Measurements from ENCODE around the gene SLC39A8.

DNA sequence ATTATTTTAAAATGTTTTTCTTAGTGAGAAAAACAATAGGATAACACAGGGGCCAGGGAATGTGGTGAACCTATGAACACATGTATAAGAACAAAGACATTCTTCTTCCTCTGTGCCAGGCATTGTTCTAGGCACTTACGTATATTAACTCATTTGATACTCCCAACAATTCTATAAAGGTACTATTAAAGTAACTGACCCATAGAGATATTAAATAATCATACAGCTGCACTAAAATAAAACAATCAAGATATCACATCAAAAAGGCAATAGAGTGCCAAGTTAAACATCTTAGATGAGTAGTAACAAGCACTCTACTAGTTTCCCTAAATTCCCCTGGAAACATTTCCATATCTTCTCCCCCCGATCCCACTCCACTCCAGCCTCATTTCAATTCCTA lies 33.4 kb downstream of the SLC39A8 start:
- TF ChIP-seq, protein P1, sequence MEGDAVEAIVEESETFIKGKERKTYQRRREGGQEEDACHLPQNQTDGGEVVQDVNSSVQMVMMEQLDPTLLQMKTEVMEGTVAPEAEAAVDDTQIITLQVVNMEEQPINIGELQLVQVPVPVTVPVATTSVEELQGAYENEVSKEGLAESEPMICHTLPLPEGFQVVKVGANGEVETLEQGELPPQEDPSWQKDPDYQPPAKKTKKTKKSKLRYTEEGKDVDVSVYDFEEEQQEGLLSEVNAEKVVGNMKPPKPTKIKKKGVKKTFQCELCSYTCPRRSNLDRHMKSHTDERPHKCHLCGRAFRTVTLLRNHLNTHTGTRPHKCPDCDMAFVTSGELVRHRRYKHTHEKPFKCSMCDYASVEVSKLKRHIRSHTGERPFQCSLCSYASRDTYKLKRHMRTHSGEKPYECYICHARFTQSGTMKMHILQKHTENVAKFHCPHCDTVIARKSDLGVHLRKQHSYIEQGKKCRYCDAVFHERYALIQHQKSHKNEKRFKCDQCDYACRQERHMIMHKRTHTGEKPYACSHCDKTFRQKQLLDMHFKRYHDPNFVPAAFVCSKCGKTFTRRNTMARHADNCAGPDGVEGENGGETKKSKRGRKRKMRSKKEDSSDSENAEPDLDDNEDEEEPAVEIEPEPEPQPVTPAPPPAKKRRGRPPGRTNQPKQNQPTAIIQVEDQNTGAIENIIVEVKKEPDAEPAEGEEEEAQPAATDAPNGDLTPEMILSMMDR (IDR thresholded peaks at IDR 0.05) = no peak
- TF ChIP-seq POLR2A (IDR thresholded peaks at IDR 0.05) = no peak

Measured in right lobe of liver (tissue), 4 donors.